Activated CD8-positive, alpha-beta T cell treated with anti-CD3 and anti-CD28 coated beads for 36 hours (primary cell): ENCODE measurements around the gene DIP2A. TPM values are rescaled to one million over a fixed set of nuclear protein-coding genes. Genes with fewer than 3 reads are reported as not detected.

Experiments
- ATAC-seq: fragments of 200-7000 bp; cut with Tn5 transposase; one replicate; pipeline ENCODE4 v1.10.0; 2021; ENCODE audit warnings: mild to moderate bottlenecking, moderate library complexity
- CTCF ChIA-PET: fragments of 350-600 bp; sonication (Branson Sonifier 250); formaldehyde crosslinking; loops from one replicate; lab custom pipeline; 2021; ENCODE audit warnings: antibody characterized with exemption; lab: Charles Lee
- POLR2A ChIA-PET: fragments of 350-600 bp; sonication (Branson Sonifier 250); formaldehyde crosslinking; loops from one replicate; lab custom pipeline; 2021; ENCODE audit warnings: antibody characterized with exemption; lab: Charles Lee
- DNase-seq: peaks from one replicate; pipeline ENCODE4 v3.0.0-alpha.2; 2020
- H3K27ac Mint-ChIP-seq: one replicate; pipeline ENCODE4 v1.8.0; 2021; ENCODE audit warnings: mild to moderate bottlenecking, mixed read lengths
- H3K27me3 Mint-ChIP-seq: one replicate; pipeline ENCODE4 v1.8.0; 2021; ENCODE audit warnings: mixed read lengths
- H3K36me3 Mint-ChIP-seq: one replicate; pipeline ENCODE4 v1.8.0; 2021; ENCODE audit warnings: low read depth, mixed read lengths
- H3K4me1 Mint-ChIP-seq: one replicate; pipeline ENCODE4 v1.8.0; 2021; ENCODE audit warnings: low read depth, mixed read lengths
- H3K4me3 Mint-ChIP-seq: one replicate; pipeline ENCODE4 v1.8.0; 2021; ENCODE audit warnings: mild to moderate bottlenecking, moderate library complexity, mixed read lengths
- H3K9me3 Mint-ChIP-seq: one replicate; pipeline ENCODE4 v1.8.0; 2021; ENCODE audit warnings: mixed read lengths
- CTCF ChIP-seq: fragments of 200-600 bp; IDR thresholded peaks from one replicate; pipeline ENCODE4 v1.8.0; 2022; ENCODE audit warnings: antibody characterized with exemption, mild to moderate bottlenecking
- intact Hi-C: fragments of 100-400 bp; cut with micrococcal nuclease; formaldehyde crosslinking; loops from one replicate; pipeline ENCODE4 v1.10.0; 2022
- total RNA-seq, 2 experiments: library from RNA; stranded (reverse); gene quantifications; one replicate each; pipeline ENCODE4 v1.2.3, GENCODE V29; 2021

Gene DIP2A
- total RNA-seq, 2 experiments from 2014 or later: 30.9 to 34.1 TPM

GRCh38 chr21:46468108-46468774 lies 9.6 kb downstream of the DIP2A start:
- peak; percentile 96 for ATAC-seq

GRCh38 chr21:46469275-46469674 lies 10.6 kb downstream of the DIP2A start:
- H3K36me3 Mint-ChIP-seq: peaks cover 12% of the 10 kb centered on the region
- ATAC-seq (no peak), DNase-seq (no peak)
- no peaks in the 10 kb centered on the region for H3K9me3 Mint-ChIP-seq
- H3K4me3 Mint-ChIP-seq: no peak overlapping the region
- no peak overlapping the region for H3K27ac Mint-ChIP-seq
- intact Hi-C loops: no loop called here
- ChIA-PET POLR2A (interaction anchor here (2.8 kb wide), 1 partner anchor 10 kb away, joined by 18 read pairs; the partner anchor contains the start of gene DIP2A), CTCF (interaction anchor here (0.6 to 1.4 kb wide), 3 partner anchors 160 to 497 kb away, joined by 3 read pairs; no protein-coding TSS in a partner anchor)
- no peaks in the 10 kb centered on the region for H3K27me3 Mint-ChIP-seq
- H3K4me1 Mint-ChIP-seq: peaks cover 45% of the 10 kb centered on the region
- TF ChIP-seq CTCF: no peak

More at GRCh38 chr21:46468108-46468774, 9.6 kb downstream of the DIP2A start:
- no peak for TF ChIP-seq CTCF
- peaks cover 40% of the 10 kb centered on the region for H3K4me1 Mint-ChIP-seq
- POLR2A ChIA-PET: interaction anchor here (1.3 to 2.8 kb wide), 2 partner anchors 9 kb away, joined by 4 to 18 read pairs; partner anchors contain the start of gene DIP2A
- H3K9me3 Mint-ChIP-seq: no peaks in the 10 kb centered on the region
- H3K27me3 Mint-ChIP-seq: no peaks in the 10 kb centered on the region
- peak; percentile 38 for DNase-seq
- intact Hi-C loops: no loop called here
- H3K4me3 Mint-ChIP-seq: no peak overlapping the region
- CTCF ChIA-PET: interaction anchor here (1.4 kb wide), 1 partner anchor 496 kb away, joined by 3 read pairs; no protein-coding TSS in a partner anchor
- no peak overlapping the region for H3K27ac Mint-ChIP-seq
- H3K36me3 Mint-ChIP-seq: peaks cover 14% of the 10 kb centered on the region

GRCh38 chr21:46471514-46471913 lies 12.8 kb downstream of the DIP2A start:
- intact Hi-C loops: no loop called here
- Mint-ChIP-seq H3K27me3 (no peaks in the 10 kb centered on the region), H3K9me3 (no peaks in the 10 kb centered on the region), H3K4me1 (peaks cover 49% of the 10 kb centered on the region), H3K4me3 (no peak overlapping the region), H3K27ac (peak overlapping the region; percentile 38), H3K36me3 (peaks cover 12% of the 10 kb centered on the region)
- DNase-seq (no peak), ATAC-seq (no peak)
- ChIA-PET CTCF (interaction anchor here (0.8 to 1.1 kb wide), 2 partner anchors 10 to 150 kb away, joined by 3 read pairs; no protein-coding TSS in a partner anchor), POLR2A (interaction anchor here (0.6 to 1.8 kb wide), 5 partner anchors 9 to 40 kb away, joined by 3 to 5 read pairs (median 3); no protein-coding TSS in a partner anchor)
- TF ChIP-seq CTCF: no peak

- H3K9me3 Mint-ChIP-seq: no peaks in the 10 kb centered on the region
- peaks cover 12% of the 10 kb centered on the region for H3K36me3 Mint-ChIP-seq
- ATAC-seq (no peak), DNase-seq (no peak)
- peak overlapping the region; percentile 63 for H3K27ac Mint-ChIP-seq
- intact Hi-C loops: no loop called here
- ChIA-PET CTCF (no interaction called here), POLR2A (interaction anchor here (0.6 to 1.8 kb wide), 4 partner anchors 10 to 33 kb away, joined by 3 to 5 read pairs (median 4); no protein-coding TSS in a partner anchor)
- H3K27me3 Mint-ChIP-seq: no peaks in the 10 kb centered on the region
- no peak overlapping the region for H3K4me3 Mint-ChIP-seq
- peaks cover 50% of the 10 kb centered on the region for H3K4me1 Mint-ChIP-seq
- TF ChIP-seq CTCF: no peak
These were observed 13.6 kb downstream of the DIP2A start for GRCh38 chr21:46472246-46472645.

GRCh38 chr21:46474382-46474781 lies 15.7 kb downstream of the DIP2A start:
- peak; percentile 24 for ATAC-seq
- no peaks in the 10 kb centered on the region for H3K9me3 Mint-ChIP-seq
- TF ChIP-seq CTCF: no peak
- H3K4me1 Mint-ChIP-seq: peaks cover 40% of the 10 kb centered on the region
- no peak for DNase-seq
- no peak overlapping the region for H3K4me3 Mint-ChIP-seq
- no peaks in the 10 kb centered on the region for H3K27me3 Mint-ChIP-seq
- H3K27ac Mint-ChIP-seq: peak overlapping the region; percentile 13
- CTCF ChIA-PET: no interaction called here
- POLR2A ChIA-PET: interaction anchor here (0.7 kb wide), 1 partner anchor 29 kb away, joined by 3 read pairs; no protein-coding TSS in a partner anchor
- peaks cover 7% of the 10 kb centered on the region for H3K36me3 Mint-ChIP-seq
- intact Hi-C loops: no loop called here
